HCT116 (cell line): Measurements from ENCODE around the gene PCGF2. TPM values are rescaled to one million over a fixed set of nuclear protein-coding genes. Genes with fewer than 3 reads are reported as not detected.

ENCODE experiments used
- ATAC-seq: fragments of 200-7000 bp; cut with Tn5 transposase; 2 replicates; pipeline ENCODE4 v1.9.1; 2020; ENCODE audit warnings: mild to moderate bottlenecking, moderate library complexity
- BruUV-seq: library from RNA; stranded (reverse); fragments of 400-500 nt; replicated peaks from 2 replicates; lab custom pipeline; 2021; lab: Mats Ljungman, UMichigan
- CTCF ChIA-PET: fragments of 300-600 bp; sonication (Branson Sonifier 250); formaldehyde crosslinking; loops from one replicate; lab custom pipeline; 2021; ENCODE audit warnings: antibody characterized with exemption; lab: Charles Lee
- POLR2A ChIA-PET: fragments of 300-600, 350-600 bp; sonication (Branson Sonifier 250); formaldehyde crosslinking; loops from one replicate; lab custom pipeline; 2021; ENCODE audit warnings: antibody characterized with exemption; lab: Charles Lee
- RAD21 ChIA-PET, 2 experiments: fragments of 300-600 bp; sonication (Branson Sonifier 250); formaldehyde crosslinking; loops; one replicate each; lab custom pipeline; 2023; ENCODE audit warnings: low total read pairs in 2 of 2; ENCODE audit not compliant: uncharacterized antibody in 2 of 2, unreplicated experiment in 2 of 2, low non-redundant PET in 1 of 2; lab: Charles Lee
- DNase-seq: peaks from one replicate; pipeline ENCODE4 v3.0.0-alpha.2; 2010; ENCODE audit warnings: low read depth, low spot score
- H2AFZ ChIP-seq: fragments of 200-600 bp; shearing (Covaris generic), sonication (generic); 2 replicates; pipeline ENCODE4 v1.6.1; 2017; ENCODE audit warnings: low read depth, mixed run types, mixed read lengths, antibody characterized with exemption, low read length; ENCODE audit not compliant: poor library complexity, severe bottlenecking
- H3K27ac ChIP-seq: 2 replicates; pipeline ENCODE4 v1.5.1; 2012; ENCODE audit warnings: low read depth, low read length
- H3K27me3 ChIP-seq: fragments of 200-600 bp; sonication (generic); 2 replicates; pipeline ENCODE4 v1.6.1; 2016; ENCODE audit warnings: mixed run types, low read length, mixed read lengths; ENCODE audit not compliant: insufficient read depth
- H3K36me3 ChIP-seq, 2 experiments: fragments of 200-500 bp in 1 of 2; fragments of 200-600 bp in 1 of 2; sonication (Bioruptor generic) in 1 of 2; sonication (generic) in 1 of 2; 2 replicates each; pipeline versions ENCODE4 v1.5.1 to v1.6.1; 2014 to 2016; ENCODE audit warnings: low read length in 2 of 2, inconsistent platforms in 1 of 2, mixed read lengths in 1 of 2, mixed run types in 1 of 2; ENCODE audit not compliant: insufficient read depth in 2 of 2, control insufficient read depth in 1 of 2
- H3K4me1 ChIP-seq, 2 experiments: fragments of 200-600 bp in 1 of 2; sonication (generic) in 1 of 2; 2 replicates each; pipeline versions ENCODE4 v1.5.1 to v1.6.1; 2012 to 2017; ENCODE audit warnings: low read length in 2 of 2, inconsistent platforms in 1 of 2, mild to moderate bottlenecking in 1 of 2, mixed read lengths in 1 of 2, mixed run types in 1 of 2, moderate library complexity in 1 of 2; ENCODE audit not compliant: insufficient read depth in 2 of 2, control insufficient read depth in 1 of 2
- H3K4me2 ChIP-seq: fragments of 200-600 bp; sonication (generic); 2 replicates; pipeline ENCODE4 v1.6.1; 2017; ENCODE audit warnings: mixed run types, low read length, mixed read lengths
- H3K4me3 ChIP-seq, 2 experiments: fragments of 200-600 bp in 1 of 2; sonication (generic) in 1 of 2; replicated peaks in 1 of 2; 2 replicates each; pipeline ENCODE4 v1.5.1; 2011 to 2016; ENCODE audit warnings: low read length in 2 of 2, control low read depth in 1 of 2, low read depth in 1 of 2, mild to moderate bottlenecking in 1 of 2, mixed read lengths in 1 of 2, mixed run types in 1 of 2
- H3K79me2 ChIP-seq: fragments of 200-600 bp; sonication (generic); 2 replicates; pipeline ENCODE4 v1.6.1; 2017; ENCODE audit warnings: mild to moderate bottlenecking, mixed run types, low read length, moderate library complexity, mixed read lengths; ENCODE audit not compliant: insufficient read depth
- H3K9ac ChIP-seq: fragments of 200-600 bp; sonication (generic); 2 replicates; pipeline ENCODE4 v1.6.1; 2016; ENCODE audit warnings: low read length, mixed read lengths
- H3K9me2 ChIP-seq: fragments of 200-600 bp; sonication (generic), shearing (Covaris generic); 2 replicates; pipeline ENCODE4 v1.6.1; 2017; ENCODE audit warnings: mixed run types, mild to moderate bottlenecking, moderate library complexity; ENCODE audit not compliant: insufficient read depth
- H3K9me3 ChIP-seq, 2 experiments: fragments of 200-500 bp in 1 of 2; fragments of 200-600 bp in 1 of 2; sonication (Bioruptor generic) in 1 of 2; sonication (generic) in 1 of 2; 2 replicates each; pipeline ENCODE4 v1.6.1; 2014 to 2017; ENCODE audit warnings: low read length in 2 of 2, mixed read lengths in 2 of 2, inconsistent platforms in 1 of 2, low read depth in 1 of 2, mild to moderate bottlenecking in 1 of 2, mixed run types in 1 of 2, moderate library complexity in 1 of 2; ENCODE audit not compliant: control insufficient read depth in 1 of 2, insufficient read depth in 1 of 2
- H4K20me1 ChIP-seq: fragments of 200-600 bp; sonication (generic), shearing (Covaris generic); 2 replicates; pipeline ENCODE4 v1.6.1; 2017; ENCODE audit warnings: mixed run types, mild to moderate bottlenecking, moderate library complexity; ENCODE audit not compliant: insufficient read depth
- CBX3 ChIP-seq: IDR thresholded peaks from 2 replicates; pipeline ENCODE4 v1.6.1; 2012; ENCODE audit warnings: low read depth
- EGR1 ChIP-seq: IDR thresholded peaks from 2 replicates; pipeline ENCODE4 v1.6.1; 2012; ENCODE audit warnings: low read depth
- ELF1 ChIP-seq: IDR thresholded peaks from 2 replicates; pipeline ENCODE4 v1.6.1; 2012; ENCODE audit warnings: low read depth, borderline replicate concordance
- EZH2phosphoT487 ChIP-seq: fragments of 200-600 bp; IDR thresholded peaks from 2 replicates; pipeline ENCODE4 v1.6.1; 2018; ENCODE audit warnings: antibody characterized with exemption, borderline replicate concordance
- FOSL1 ChIP-seq: IDR thresholded peaks from 2 replicates; pipeline ENCODE4 v1.6.1; 2012; ENCODE audit warnings: low read depth
- JUND ChIP-seq: IDR thresholded peaks from 2 replicates; pipeline ENCODE4 v1.6.1; 2012
- POLR2A ChIP-seq: IDR thresholded peaks from 2 replicates; pipeline ENCODE4 v1.7.0; 2011; ENCODE audit warnings: borderline replicate concordance; ENCODE audit not compliant: insufficient read depth, insufficient read length; ENCODE audit errors: extremely low read depth
- RAD21 ChIP-seq: IDR thresholded peaks from 2 replicates; pipeline ENCODE4 v1.6.1; 2012; ENCODE audit warnings: low read depth, mild to moderate bottlenecking
- SIN3A ChIP-seq: IDR thresholded peaks from 2 replicates; pipeline ENCODE4 v1.6.1; 2012; ENCODE audit warnings: low read depth
- SP1 ChIP-seq: IDR thresholded peaks from 2 replicates; pipeline ENCODE4 v1.6.1; 2012; ENCODE audit warnings: low read depth
- SRF ChIP-seq: IDR thresholded peaks from 2 replicates; pipeline ENCODE4 v1.6.1; 2012; ENCODE audit warnings: low read depth
- TCF7L2 ChIP-seq: IDR thresholded peaks from 2 replicates; pipeline ENCODE4 v1.7.0; 2011; ENCODE audit warnings: borderline replicate concordance, inconsistent platforms; ENCODE audit not compliant: insufficient read depth, insufficient read length; ENCODE audit errors: extremely low read depth
- ZFX ChIP-seq: fragments of 450-650 bp; IDR thresholded peaks from 2 replicates; pipeline ENCODE4 v1.6.1; 2017
- ZNF274 ChIP-seq: fragments of 200-500 bp; sonication (Bioruptor generic); IDR thresholded peaks from 2 replicates; pipeline ENCODE4 v1.6.1; 2014; ENCODE audit warnings: mild to moderate bottlenecking, low read depth, low read length, inconsistent platforms
- intact Hi-C: fragments of 100-400 bp; cut with micrococcal nuclease; formaldehyde crosslinking; loops from 2 replicates; pipeline ENCODE4 v1.10.0; 2022
- total RNA-seq: library from RNA; stranded (reverse); gene quantifications from one replicate; pipeline ENCODE4 v1.2.1, GENCODE V29; 2021; ENCODE audit not compliant: unreplicated experiment
- TF ChIP-seq, protein P1 (sequence below): IDR thresholded peaks from 2 replicates; pipeline ENCODE4 v1.6.1; 2011; ENCODE audit warnings: mild to moderate bottlenecking, low read length, moderate library complexity; ENCODE audit not compliant: insufficient replicate concordance; ENCODE audit errors: extremely low read depth
- TF ChIP-seq, protein P2 (sequence below): IDR thresholded peaks from 2 replicates; pipeline ENCODE4 v1.6.1; 2012

PCGF2 gene
- total RNA-seq, 1 experiment from 2014 or later, result 64.6 TPM

DNA sequence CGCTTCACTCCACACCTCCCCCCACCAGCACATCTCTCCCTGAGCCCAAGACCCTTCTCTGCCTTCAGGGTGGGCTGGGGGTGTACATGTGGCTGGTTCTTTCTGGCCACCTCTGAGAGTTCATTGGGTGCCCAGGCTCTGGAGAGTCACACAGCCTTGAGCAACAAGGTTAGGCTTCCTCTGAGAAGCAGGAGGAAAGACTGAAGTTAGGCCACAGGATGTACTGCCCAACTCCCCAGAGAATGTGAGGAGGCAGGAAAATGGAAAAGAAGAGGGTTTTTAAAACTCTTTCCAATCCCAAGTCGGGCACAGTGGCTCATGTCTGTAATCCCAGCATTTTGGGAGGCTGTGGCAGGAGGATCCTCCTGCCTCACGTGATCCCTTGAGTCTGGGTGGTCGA lies 7.3 kb downstream of the PCGF2 start:
- Histone ChIP-seq H3K9ac (no peak overlapping the region), H3K27ac (no peak overlapping the region), H3K27me3 (no peaks in the 10 kb centered on the region), H3K4me2 (no peak overlapping the region), H3K36me3 (peaks cover 16 to 21% of the 10 kb centered on the region in 2 experiments; a peak in 3 of 4 replicates), H3K4me3 (no peak overlapping the region), H4K20me1 (no peaks in the 10 kb centered on the region), H3K79me2 (peaks cover 52% of the 10 kb centered on the region), H2AFZ (no peak overlapping the region), H3K9me3 (no peaks in the 10 kb centered on the region), H3K9me2 (no peaks in the 10 kb centered on the region), H3K4me1 (peaks cover 11 to 18% of the 10 kb centered on the region in 2 experiments; a peak in 3 of 4 replicates)
- no peak for ATAC-seq
- CTCF ChIA-PET, result no interaction called here
- no TSS peak for BruUV-seq
- TF ChIP-seq CBX3, result no peak
- no peak for TF ChIP-seq SIN3A
- TF ChIP-seq RAD21, result no peak
- intact Hi-C loops, result no loop called here
- no peak for DNase-seq
- POLR2A ChIA-PET, result no interaction called here
- RAD21 ChIA-PET, result no interaction called here

DNA sequence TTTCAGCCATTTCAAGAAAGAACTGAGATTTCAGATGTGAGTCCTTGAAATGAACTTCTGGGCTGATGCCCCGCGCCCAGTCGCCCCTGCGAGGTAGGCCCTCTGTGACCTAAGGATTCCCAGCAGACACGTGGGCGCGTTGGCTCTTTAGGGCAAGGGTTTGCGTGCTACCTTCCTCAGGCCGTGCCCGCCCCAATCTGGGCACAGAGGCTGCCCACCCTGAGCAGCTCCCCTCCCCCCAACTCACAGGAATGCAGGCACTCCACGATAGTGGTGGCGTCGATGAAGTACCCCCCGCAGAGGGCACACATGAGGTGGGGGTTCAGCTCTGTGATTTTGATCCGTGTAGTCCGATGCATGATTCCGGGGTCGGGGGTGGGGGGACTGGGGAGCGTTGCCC lies 8.1 kb downstream of the PCGF2 start:
- Histone ChIP-seq H3K79me2 (peaks cover 45% of the 10 kb centered on the region), H3K27ac (no peak overlapping the region), H3K9me3 (no peaks in the 10 kb centered on the region), H2AFZ (no peak overlapping the region), H4K20me1 (no peaks in the 10 kb centered on the region), H3K27me3 (no peaks in the 10 kb centered on the region), H3K9ac (no peak overlapping the region), H3K36me3 (peaks cover 16 to 25% of the 10 kb centered on the region in 2 experiments; a peak in 3 of 4 replicates), H3K4me2 (no peak overlapping the region), H3K4me3 (no peak overlapping the region), H3K9me2 (no peaks in the 10 kb centered on the region), H3K4me1 (peaks cover 6 to 22% of the 10 kb centered on the region in 2 experiments; a peak in 3 of 4 replicates)
- RAD21 ChIA-PET, result no interaction called here
- TF ChIP-seq ZFX (no peak), POLR2A (no peak), CBX3 (no peak), EZH2phosphoT487 (no peak), FOSL1 (no peak), SIN3A (no peak), ELF1 (no peak), TCF7L2 (no peak), JUND (no peak), SP1 (no peak), SRF (no peak), ZNF274 (no peak), EGR1 (no peak)
- TF ChIP-seq, protein P1, sequence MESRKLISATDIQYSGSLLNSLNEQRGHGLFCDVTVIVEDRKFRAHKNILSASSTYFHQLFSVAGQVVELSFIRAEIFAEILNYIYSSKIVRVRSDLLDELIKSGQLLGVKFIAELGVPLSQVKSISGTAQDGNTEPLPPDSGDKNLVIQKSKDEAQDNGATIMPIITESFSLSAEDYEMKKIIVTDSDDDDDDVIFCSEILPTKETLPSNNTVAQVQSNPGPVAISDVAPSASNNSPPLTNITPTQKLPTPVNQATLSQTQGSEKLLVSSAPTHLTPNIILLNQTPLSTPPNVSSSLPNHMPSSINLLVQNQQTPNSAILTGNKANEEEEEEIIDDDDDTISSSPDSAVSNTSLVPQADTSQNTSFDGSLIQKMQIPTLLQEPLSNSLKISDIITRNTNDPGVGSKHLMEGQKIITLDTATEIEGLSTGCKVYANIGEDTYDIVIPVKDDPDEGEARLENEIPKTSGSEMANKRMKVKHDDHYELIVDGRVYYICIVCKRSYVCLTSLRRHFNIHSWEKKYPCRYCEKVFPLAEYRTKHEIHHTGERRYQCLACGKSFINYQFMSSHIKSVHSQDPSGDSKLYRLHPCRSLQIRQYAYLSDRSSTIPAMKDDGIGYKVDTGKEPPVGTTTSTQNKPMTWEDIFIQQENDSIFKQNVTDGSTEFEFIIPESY, result no peak
- TF ChIP-seq, protein P2, sequence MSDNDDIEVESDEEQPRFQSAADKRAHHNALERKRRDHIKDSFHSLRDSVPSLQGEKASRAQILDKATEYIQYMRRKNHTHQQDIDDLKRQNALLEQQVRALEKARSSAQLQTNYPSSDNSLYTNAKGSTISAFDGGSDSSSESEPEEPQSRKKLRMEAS, result no peak
- CTCF ChIA-PET, result no interaction called here
- POLR2A ChIA-PET, result no interaction called here
- ATAC-seq (no peak), DNase-seq (no peak)
- intact Hi-C loops, result no loop called here
- BruUV-seq, result no TSS peak
